OCI-LY3 (cell line): Measurements from ENCODE around the gene ARHGAP15.

ENCODE experiments used
- CTCF ChIP-seq: fragments of 200-600, 300-600 bp; sonication (generic); IDR thresholded peaks from 2 replicates; pipeline ENCODE4 v1.5.1; 2014; ENCODE audit warnings: antibody characterized with exemption, low read length, low read depth
- EZH2phosphoT487 ChIP-seq: fragments of 200-600 bp; shearing (Covaris generic); IDR thresholded peaks from 2 replicates; pipeline ENCODE4 v1.6.1; 2018; ENCODE audit warnings: antibody characterized with exemption, mixed run types, low read depth

- TF ChIP-seq CTCF (no peak), EZH2phosphoT487 (no peak)
Observed at GRCh38 chr2:143584936-143585335, 455.7 kb downstream of the ARHGAP15 start.
